Measurements from ENCODE around the gene C12orf57.

C12orf57 gene

DNA sequence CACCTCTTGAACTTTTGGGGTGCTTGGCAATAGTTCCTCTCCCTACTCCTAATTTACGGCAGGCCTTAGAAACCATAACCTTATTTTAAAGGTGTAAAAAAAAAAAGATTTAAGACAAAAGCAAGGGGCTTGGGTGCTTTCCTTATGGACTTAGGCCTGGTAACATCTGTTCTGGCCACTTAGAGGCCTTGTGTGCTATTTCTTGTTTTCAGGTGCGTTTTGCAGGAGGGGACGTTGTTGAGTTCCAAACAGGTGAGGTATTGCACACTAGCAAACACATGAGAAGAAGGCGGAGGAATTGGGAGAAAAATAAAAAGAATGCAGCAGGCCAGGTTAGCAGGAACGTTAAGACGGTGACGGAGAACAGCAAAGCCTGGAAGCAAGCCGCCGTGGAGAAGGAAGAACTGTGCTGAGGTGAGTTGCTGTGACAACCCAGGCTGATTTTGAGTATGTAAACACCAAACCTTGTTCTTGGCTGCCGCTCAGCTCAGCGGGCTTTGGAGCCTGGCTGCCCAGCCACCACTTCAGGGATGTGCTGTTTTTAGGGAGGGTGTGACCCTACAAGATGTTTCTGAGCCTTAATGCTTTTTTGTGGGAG lies 44.2 kb downstream of the C12orf57 start:
- peak overlapping the region; percentile 37 for H3K4me3 ChIP-seq (ENCODE audit: low read depth, low read length)
- peak; percentile 89 for DNase-seq (ENCODE audit: low read depth)
- TF ChIP-seq, protein P1, sequence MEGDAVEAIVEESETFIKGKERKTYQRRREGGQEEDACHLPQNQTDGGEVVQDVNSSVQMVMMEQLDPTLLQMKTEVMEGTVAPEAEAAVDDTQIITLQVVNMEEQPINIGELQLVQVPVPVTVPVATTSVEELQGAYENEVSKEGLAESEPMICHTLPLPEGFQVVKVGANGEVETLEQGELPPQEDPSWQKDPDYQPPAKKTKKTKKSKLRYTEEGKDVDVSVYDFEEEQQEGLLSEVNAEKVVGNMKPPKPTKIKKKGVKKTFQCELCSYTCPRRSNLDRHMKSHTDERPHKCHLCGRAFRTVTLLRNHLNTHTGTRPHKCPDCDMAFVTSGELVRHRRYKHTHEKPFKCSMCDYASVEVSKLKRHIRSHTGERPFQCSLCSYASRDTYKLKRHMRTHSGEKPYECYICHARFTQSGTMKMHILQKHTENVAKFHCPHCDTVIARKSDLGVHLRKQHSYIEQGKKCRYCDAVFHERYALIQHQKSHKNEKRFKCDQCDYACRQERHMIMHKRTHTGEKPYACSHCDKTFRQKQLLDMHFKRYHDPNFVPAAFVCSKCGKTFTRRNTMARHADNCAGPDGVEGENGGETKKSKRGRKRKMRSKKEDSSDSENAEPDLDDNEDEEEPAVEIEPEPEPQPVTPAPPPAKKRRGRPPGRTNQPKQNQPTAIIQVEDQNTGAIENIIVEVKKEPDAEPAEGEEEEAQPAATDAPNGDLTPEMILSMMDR (IDR thresholded peaks at IDR 0.05; ENCODE audit: control insufficient read depth, extremely low read depth, insufficient read depth), result no peak
